ENCODE results near the gene ZACN. TPM values are rescaled to one million over a fixed set of nuclear protein-coding genes. Genes with fewer than 3 reads are reported as not detected.

ZACN gene
- total RNA-seq, 2 experiments from 2014 or later, result 0.76 to 1.2 TPM

DNA sequence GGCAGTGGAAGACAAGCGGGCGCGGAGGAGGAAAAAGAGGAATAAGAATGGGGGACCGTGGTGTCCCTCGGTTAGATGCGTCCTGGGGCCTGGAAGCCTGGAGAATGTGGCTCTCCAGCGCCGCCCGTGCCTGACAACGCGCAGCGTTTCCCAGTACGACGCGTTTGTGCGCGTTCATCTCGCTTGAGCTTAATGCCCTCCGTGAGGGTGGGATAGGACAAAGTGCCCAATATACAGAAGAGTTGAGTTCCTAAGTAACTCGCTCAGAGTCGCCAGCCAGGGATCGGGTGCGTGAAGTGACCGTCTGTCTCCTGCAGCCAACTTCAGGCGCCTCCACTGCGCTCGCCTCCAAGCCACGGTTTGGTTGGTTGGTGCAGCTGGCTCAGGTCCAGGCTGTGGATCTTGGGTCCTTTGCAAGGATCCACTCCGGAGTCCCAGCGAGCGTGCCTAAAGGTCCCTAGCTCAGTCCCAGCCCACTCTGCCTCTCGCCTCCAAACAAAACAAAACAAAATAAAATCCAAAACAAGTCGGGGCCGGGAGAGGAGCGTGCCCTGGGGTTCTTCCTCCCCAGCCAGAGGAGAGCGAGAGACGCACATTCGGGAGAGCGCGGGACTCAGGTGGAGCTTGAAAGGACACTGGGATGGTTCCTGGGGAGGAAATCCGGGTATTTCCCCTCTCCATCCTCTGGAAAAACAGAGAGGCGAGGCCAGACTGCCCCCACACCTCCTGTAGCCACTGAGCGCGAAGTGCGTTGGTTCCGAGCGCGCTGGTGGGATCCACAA is 3.4 kb upstream of the ZACN start:
- Histone ChIP-seq H3K9me3 (ENCODE audit: low read length) (no peaks in the 10 kb centered on the region), H3K4me2 (ENCODE audit: low read length) (no peak overlapping the region), H3K79me2 (ENCODE audit: insufficient read depth, low read depth, low read length) (peaks cover 23% of the 10 kb centered on the region), H3K4me3 (ENCODE audit: low read depth, low read length, poor library complexity, severe bottlenecking) (no peak overlapping the region), H3K4me1 (ENCODE audit: insufficient read depth, low read length, poor library complexity, severe bottlenecking) (peaks cover 20% of the 10 kb centered on the region), H2AFZ (ENCODE audit: low read length) (no peak overlapping the region), H3K36me3 (ENCODE audit: insufficient read depth, low read length) (no peaks in the 10 kb centered on the region), H3K27ac (ENCODE audit: low read depth, low read length, poor library complexity, severe bottlenecking) (no peak overlapping the region), H3K9me2 (ENCODE audit: insufficient read depth, low read length) (no peaks in the 10 kb centered on the region), H4K20me1 (ENCODE audit: insufficient read depth, low read length) (0 out of 2 replicates have a peak, but pooled peaks cover 4% of the 10 kb centered on the region)
- intact Hi-C loops (cut with micrococcal nuclease; ENCODE audit: unreplicated experiment), result no loop called here
- BruUV-seq (replicated peaks), result no TSS peak
- ChIA-PET CTCF (ENCODE audit: unreplicated experiment) (no interaction called here), POLR2A (interaction anchor here (0.5 kb wide), 1 partner anchor 83 kb away, joined by 3 read pairs; no protein-coding TSS in a partner anchor)
- DNase-seq (ENCODE audit: low spot score), result no peak
- TF ChIP-seq EZH2phosphoT487 (IDR thresholded peaks at IDR 0.05; ENCODE audit: borderline replicate concordance, low read depth, low read length) (no peak), CTCF (conservative IDR thresholded peaks at IDR 0.05; ENCODE audit: low read length) (no peak)

DNA sequence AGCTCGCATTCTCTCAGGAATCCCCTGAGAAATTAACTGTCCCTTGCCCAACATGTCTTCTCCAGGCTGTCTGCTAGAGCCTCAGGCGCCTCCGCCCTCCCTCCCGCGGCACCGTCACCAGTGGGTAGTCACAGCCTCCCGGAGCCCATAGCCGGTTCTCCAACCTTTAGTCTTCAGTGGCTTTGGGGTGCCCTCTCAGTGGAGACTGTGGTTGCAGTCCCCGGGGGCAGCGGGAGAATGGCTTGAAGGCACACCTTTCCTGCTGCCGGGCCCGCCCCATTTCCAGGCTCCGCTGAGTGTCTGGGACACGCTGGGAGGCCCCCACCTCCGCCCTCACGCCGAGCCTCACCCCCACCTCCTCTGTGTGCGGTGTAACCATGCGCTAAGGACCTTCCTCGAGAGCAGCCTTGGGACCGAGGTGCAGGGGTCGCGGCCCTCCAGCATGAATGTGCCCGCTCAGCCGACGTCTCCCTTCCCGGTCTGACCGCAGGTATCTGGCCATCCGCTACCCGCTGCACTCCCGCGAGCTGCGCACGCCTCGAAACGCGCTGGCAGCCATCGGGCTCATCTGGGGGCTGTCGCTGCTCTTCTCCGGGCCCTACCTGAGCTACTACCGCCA is 2.7 kb upstream of the ZACN start:
- H3K4me2 ChIP-seq (ENCODE audit: low read length), result no peak overlapping the region
- intact Hi-C loops (cut with micrococcal nuclease; ENCODE audit: unreplicated experiment), result no loop called here
- CTCF ChIA-PET (ENCODE audit: unreplicated experiment), result no interaction called here
- peaks cover 14% of the 10 kb centered on the region for H3K4me1 ChIP-seq (ENCODE audit: insufficient read depth, low read length, poor library complexity, severe bottlenecking)
- H3K36me3 ChIP-seq (ENCODE audit: insufficient read depth, low read length), result no peaks in the 10 kb centered on the region
- peaks cover 16% of the 10 kb centered on the region for H3K79me2 ChIP-seq (ENCODE audit: insufficient read depth, low read depth, low read length)
- no peaks in the 10 kb centered on the region for H4K20me1 ChIP-seq (ENCODE audit: insufficient read depth, low read length)
- TF ChIP-seq EZH2phosphoT487 (IDR thresholded peaks at IDR 0.05; ENCODE audit: borderline replicate concordance, low read depth, low read length), result no peak
- no peak for TF ChIP-seq CTCF (conservative IDR thresholded peaks at IDR 0.05; ENCODE audit: low read length)
- BruUV-seq (replicated peaks), result no TSS peak
- H3K9me2 ChIP-seq (ENCODE audit: insufficient read depth, low read length), result no peaks in the 10 kb centered on the region
- H3K27ac ChIP-seq (ENCODE audit: low read depth, low read length, poor library complexity, severe bottlenecking), result no peak overlapping the region
- DNase-seq (ENCODE audit: low spot score), result no peak
- no peaks in the 10 kb centered on the region for H3K9me3 ChIP-seq (ENCODE audit: low read length)
- POLR2A ChIA-PET, result no interaction called here
- no peak overlapping the region for H2AFZ ChIP-seq (ENCODE audit: low read length)
- no peak overlapping the region for H3K4me3 ChIP-seq (ENCODE audit: low read depth, low read length, poor library complexity, severe bottlenecking)

All from OCI-LY7 (cell line).